SK-N-SH (cell line): ENCODE results near the gene AVPR1B. TPM values are rescaled to one million over a fixed set of nuclear protein-coding genes. Genes with fewer than 3 reads are reported as not detected.

Experiments
- CTCF ChIA-PET: fragments of 300-600, 350-600 bp; formaldehyde crosslinking; extraction: SDS; loops from one replicate; lab custom pipeline; 2021; lab: Yijun Ruan, JAX
- POLR2A ChIA-PET: fragments of 350-600 bp; sonication (Branson Sonifier 250); formaldehyde crosslinking; extraction: SDS; loops from one replicate; lab custom pipeline; 2020; ENCODE audit warnings: antibody characterized with exemption, inconsistent platforms; lab: Yijun Ruan, JAX
- DNase-seq: peaks from one replicate; pipeline ENCODE4 v3.0.0; 2012
- H2AFZ ChIP-seq: fragments of 200-600 bp; sonication (generic); 2 replicates; pipeline ENCODE4 v1.8.1; 2016; ENCODE audit warnings: antibody characterized with exemption, mild to moderate bottlenecking, low read depth
- H3F3A ChIP-seq: fragments of 200-600 bp; sonication (generic); replicated peaks from 2 replicates; pipeline ENCODE3; 2016; ENCODE audit warnings: antibody characterized with exemption, mild to moderate bottlenecking; ENCODE audit not compliant: insufficient read depth
- H3K27ac ChIP-seq, 2 experiments: fragments of 200-500 bp in 1 of 2; fragments of 200-600 bp in 1 of 2; sonication (Bioruptor generic) in 1 of 2; sonication (generic), shearing (Covaris generic) in 1 of 2; 2 replicates each; pipeline versions ENCODE4 v1.5.1 to v1.6.1; 2014 to 2016; ENCODE audit warnings: low read depth in 2 of 2, inconsistent platforms in 1 of 2, low read length in 1 of 2, mild to moderate bottlenecking in 1 of 2, mixed read lengths in 1 of 2
- H3K27me3 ChIP-seq: fragments of 200-600 bp; sonication (generic), shearing (Covaris generic); 2 replicates; pipeline ENCODE4 v1.6.1; 2016; ENCODE audit warnings: mixed run types; ENCODE audit not compliant: insufficient read depth
- H3K36me3 ChIP-seq, 2 experiments: fragments of 200-500 bp in 1 of 2; fragments of 200-600 bp in 1 of 2; sonication (Bioruptor generic) in 1 of 2; sonication (generic) in 1 of 2; replicated peaks in 1 of 2; 2 replicates each; pipeline versions ENCODE3 to v1.5.1; 2014 to 2016; ENCODE audit warnings: low read length in 1 of 2, mild to moderate bottlenecking in 1 of 2; ENCODE audit not compliant: insufficient read depth in 2 of 2, control insufficient read depth in 1 of 2
- H3K4me1 ChIP-seq, 2 experiments: fragments of 200-500 bp in 1 of 2; fragments of 200-600 bp in 1 of 2; sonication (Bioruptor generic) in 1 of 2; sonication (generic), shearing (Covaris generic) in 1 of 2; 2 replicates each; pipeline versions ENCODE4 v1.5.1 to v1.6.1; 2014 to 2016; ENCODE audit warnings: low read depth in 1 of 2, low read length in 1 of 2, mixed run types in 1 of 2; ENCODE audit not compliant: insufficient read depth in 2 of 2, control insufficient read depth in 1 of 2
- H3K4me2 ChIP-seq: fragments of 200-600 bp; sonication (generic), shearing (Covaris generic); 2 replicates; pipeline ENCODE4 v1.6.1; 2017; ENCODE audit warnings: mixed run types
- H3K4me3 ChIP-seq, 2 experiments: fragments of 200-500 bp in 1 of 2; fragments of 200-600 bp in 1 of 2; sonication (Bioruptor generic) in 1 of 2; sonication (generic), shearing (Covaris generic) in 1 of 2; 2 replicates each; pipeline versions ENCODE4 v1.5.1 to v1.8.1; 2014 to 2016; ENCODE audit warnings: low read depth in 2 of 2, inconsistent platforms in 1 of 2, low read length in 1 of 2, mild to moderate bottlenecking in 1 of 2, mixed read lengths in 1 of 2, moderate library complexity in 1 of 2
- H3K79me2 ChIP-seq: fragments of 200-600 bp; sonication (generic); 2 replicates; pipeline ENCODE4 v1.8.1; 2017; ENCODE audit warnings: mild to moderate bottlenecking; ENCODE audit not compliant: insufficient read depth
- H3K9ac ChIP-seq: fragments of 200-600 bp; sonication (generic); 2 replicates; pipeline ENCODE4 v1.6.1; 2017; ENCODE audit warnings: mixed run types
- H3K9me2 ChIP-seq: fragments of 200-600 bp; sonication (generic); 2 replicates; pipeline ENCODE4 v1.6.1; 2017; ENCODE audit warnings: mixed run types
- H3K9me3 ChIP-seq: fragments of 200-600 bp; sonication (generic); 2 replicates; pipeline ENCODE4 v1.6.1; 2017; ENCODE audit warnings: mixed run types, mild to moderate bottlenecking, moderate library complexity
- H4K20me1 ChIP-seq: fragments of 200-600 bp; sonication (generic); 2 replicates; pipeline ENCODE4 v1.6.1; 2017; ENCODE audit warnings: mild to moderate bottlenecking, mixed run types; ENCODE audit not compliant: insufficient read depth
- CHD2 ChIP-seq: fragments of 150-350 bp; IDR thresholded peaks from 2 replicates; pipeline ENCODE4 v1.6.1; 2018; ENCODE audit warnings: low read length; ENCODE audit not compliant: partially characterized antibody
- EZH2phosphoT487 ChIP-seq: fragments of 200-600 bp; sonication (generic); IDR thresholded peaks from 2 replicates; pipeline ENCODE4 v1.6.1; 2017; ENCODE audit warnings: low read depth, mixed run types, mild to moderate bottlenecking, antibody characterized with exemption, moderate library complexity, borderline replicate concordance
- FOSL2 ChIP-seq: IDR thresholded peaks from 2 replicates; pipeline ENCODE4 v1.4.0; 2012; ENCODE audit warnings: low read depth, mild to moderate bottlenecking, moderate library complexity, borderline replicate concordance
- FOXJ3 ChIP-seq: sonication (generic); formaldehyde crosslinking; IDR thresholded peaks from 2 replicates; pipeline ENCODE4 v1.5.1; 2020; ENCODE audit warnings: mild to moderate bottlenecking, missing genetic modification reagents
- GABPA ChIP-seq: IDR thresholded peaks from 2 replicates; pipeline ENCODE4 v1.4.0; 2012; ENCODE audit warnings: low read depth, mild to moderate bottlenecking
- GATA2 ChIP-seq: sonication (generic); formaldehyde crosslinking; IDR thresholded peaks from 2 replicates; pipeline ENCODE4 v1.5.0; 2020; ENCODE audit warnings: mild to moderate bottlenecking, missing genetic modification reagents
- JUND ChIP-seq: IDR thresholded peaks from 2 replicates; pipeline ENCODE4 v1.4.0; 2012
- MEF2A ChIP-seq: IDR thresholded peaks from 2 replicates; pipeline ENCODE4 v1.4.0; 2012; ENCODE audit warnings: low read depth, borderline replicate concordance
- MXI1 ChIP-seq: IDR thresholded peaks from 2 replicates; pipeline ENCODE4 v1.6.1; 2012; ENCODE audit warnings: mild to moderate bottlenecking, low read depth, low read length, improper control_type of control experiment
- NFIC ChIP-seq: IDR thresholded peaks from 2 replicates; pipeline ENCODE4 v1.4.0; 2012; ENCODE audit warnings: borderline replicate concordance
- NRF1 ChIP-seq: IDR thresholded peaks from 2 replicates; pipeline ENCODE4 v1.6.1; 2012; ENCODE audit warnings: low read depth, mild to moderate bottlenecking, low read length
- POLR2AphosphoS5 ChIP-seq: IDR thresholded peaks from 2 replicates; pipeline ENCODE4 v1.6.1; 2012; ENCODE audit warnings: low read depth, low read length
- RFX5 ChIP-seq: IDR thresholded peaks from 2 replicates; pipeline ENCODE4 v1.6.1; 2012; ENCODE audit warnings: mild to moderate bottlenecking, improper control_type of control experiment, low read length
- RXRA ChIP-seq: IDR thresholded peaks from 2 replicates; pipeline ENCODE4 v1.4.0; 2012; ENCODE audit warnings: low read depth, mild to moderate bottlenecking, borderline replicate concordance
- SIN3A ChIP-seq: IDR thresholded peaks from 2 replicates; pipeline ENCODE4 v1.6.1; 2012; ENCODE audit warnings: low read depth, mild to moderate bottlenecking, low read length, moderate library complexity, borderline replicate concordance
- SMC3 ChIP-seq: IDR thresholded peaks from 2 replicates; pipeline ENCODE4 v1.6.1; 2012; ENCODE audit warnings: low read depth, low read length, improper control_type of control experiment
- TAF1 ChIP-seq: IDR thresholded peaks from 2 replicates; pipeline ENCODE4 v1.6.1; 2012; ENCODE audit warnings: low read depth, mild to moderate bottlenecking, low read length, moderate library complexity, borderline replicate concordance
- TCF12 ChIP-seq: IDR thresholded peaks from 2 replicates; pipeline ENCODE4 v1.4.0; 2012
- TEAD4 ChIP-seq: IDR thresholded peaks from 2 replicates; pipeline ENCODE4 v1.4.0; 2012; ENCODE audit warnings: mild to moderate bottlenecking, borderline replicate concordance; ENCODE audit not compliant: insufficient read depth
- YY1 ChIP-seq: IDR thresholded peaks from 2 replicates; pipeline ENCODE4 v1.4.0; 2012; ENCODE audit warnings: low read depth, mild to moderate bottlenecking
- WGBS: methylation state at CpG from one replicate; pipeline ENCODE4 v1.1.6; 2017; ENCODE audit warnings: low lambda C conversion rate; 5-methylcytosine and 5-hydroxymethylcytosine counted together
- polyA plus RNA-seq, 3 experiments: library from polyadenylated mRNA; depleted of rRNA; stranded (reverse); fragments of >200 nt; gene quantifications; 2 replicates each; pipeline ENCODE4 v1.2.3, GENCODE V29; 2012
- TF ChIP-seq, protein P1 (sequence below): fragments of 150-350 bp; IDR thresholded peaks from 2 replicates; pipeline ENCODE4 v1.6.1; 2016; ENCODE audit warnings: mild to moderate bottlenecking, low read depth, low read length
- TF ChIP-seq, protein P2 (sequence below): IDR thresholded peaks from 2 replicates; pipeline ENCODE4; 2012
- TF ChIP-seq, protein P3 (sequence below): IDR thresholded peaks from 2 replicates; pipeline ENCODE4 v1.4.0; 2012; ENCODE audit warnings: low read depth, borderline replicate concordance
- TF ChIP-seq, protein P4 (sequence below): IDR thresholded peaks from 2 replicates; pipeline ENCODE4 v1.4.0; 2012; ENCODE audit warnings: low read depth

AVPR1B gene
- polyA plus RNA-seq, 1 of the 3 experiments (the other 2 are of a cell fraction), result not detected

DNA sequence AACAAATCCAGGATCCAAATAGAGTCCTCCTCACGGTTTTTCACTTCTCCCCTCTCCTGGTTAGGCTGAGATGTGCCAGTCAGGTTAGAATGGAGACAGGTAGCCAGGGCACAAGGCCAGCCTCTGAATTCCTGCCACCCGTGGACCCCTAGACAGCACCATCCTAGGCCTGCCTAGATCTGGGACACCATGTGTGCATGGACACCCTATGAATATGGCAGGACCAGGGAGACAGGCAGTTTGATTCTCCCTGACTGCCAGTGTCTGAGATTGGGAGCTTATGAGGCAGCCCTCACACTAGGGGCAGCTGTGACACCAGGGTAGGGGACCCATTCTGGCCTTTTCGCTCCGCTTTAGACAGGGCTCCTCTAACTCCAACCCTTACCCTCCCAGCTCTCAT is 7.5 kb downstream of the AVPR1B start:
- ChIA-PET CTCF (interaction anchor here (1.6 to 13.9 kb wide), 6 partner anchors 78 to 452 kb away, joined by 3 to 248 read pairs (median 12); no protein-coding TSS in a partner anchor), POLR2A (no interaction called here)
- no peak overlapping the region for H3K9ac ChIP-seq
- H4K20me1 ChIP-seq, result no peaks in the 10 kb centered on the region
- no peaks in the 10 kb centered on the region for H3F3A ChIP-seq
- WGBS, result 44% methylated on average over 4 of the region's 4 CpGs
- no peaks in the 10 kb centered on the region for H3K4me1 ChIP-seq
- H2AFZ ChIP-seq, result no peak overlapping the region
- no peak overlapping the region for H3K4me3 ChIP-seq
- no peaks in the 10 kb centered on the region for H3K9me3 ChIP-seq
- TF ChIP-seq NRF1, result no peak
- TF ChIP-seq MEF2A, result no peak
- TF ChIP-seq MXI1, result no peak
- TF ChIP-seq YY1, result no peak
- TF ChIP-seq, protein P1, sequence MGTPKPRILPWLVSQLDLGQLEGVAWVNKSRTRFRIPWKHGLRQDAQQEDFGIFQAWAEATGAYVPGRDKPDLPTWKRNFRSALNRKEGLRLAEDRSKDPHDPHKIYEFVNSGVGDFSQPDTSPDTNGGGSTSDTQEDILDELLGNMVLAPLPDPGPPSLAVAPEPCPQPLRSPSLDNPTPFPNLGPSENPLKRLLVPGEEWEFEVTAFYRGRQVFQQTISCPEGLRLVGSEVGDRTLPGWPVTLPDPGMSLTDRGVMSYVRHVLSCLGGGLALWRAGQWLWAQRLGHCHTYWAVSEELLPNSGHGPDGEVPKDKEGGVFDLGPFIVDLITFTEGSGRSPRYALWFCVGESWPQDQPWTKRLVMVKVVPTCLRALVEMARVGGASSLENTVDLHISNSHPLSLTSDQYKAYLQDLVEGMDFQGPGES, result no peak
- no peak for TF ChIP-seq NFIC
- no peak for TF ChIP-seq GABPA
- no peak for TF ChIP-seq SIN3A
- TF ChIP-seq POLR2AphosphoS5, result no peak
- TF ChIP-seq RXRA, result no peak
- no peak for TF ChIP-seq FOXJ3 (CRISPR knock-in tag)
- no peak for TF ChIP-seq TCF12
- TF ChIP-seq, protein P2, sequence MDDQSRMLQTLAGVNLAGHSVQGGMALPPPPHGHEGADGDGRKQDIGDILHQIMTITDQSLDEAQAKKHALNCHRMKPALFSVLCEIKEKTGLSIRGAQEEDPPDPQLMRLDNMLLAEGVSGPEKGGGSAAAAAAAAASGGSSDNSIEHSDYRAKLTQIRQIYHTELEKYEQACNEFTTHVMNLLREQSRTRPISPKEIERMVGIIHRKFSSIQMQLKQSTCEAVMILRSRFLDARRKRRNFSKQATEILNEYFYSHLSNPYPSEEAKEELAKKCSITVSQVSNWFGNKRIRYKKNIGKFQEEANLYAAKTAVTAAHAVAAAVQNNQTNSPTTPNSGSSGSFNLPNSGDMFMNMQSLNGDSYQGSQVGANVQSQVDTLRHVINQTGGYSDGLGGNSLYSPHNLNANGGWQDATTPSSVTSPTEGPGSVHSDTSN, result no peak
- peaks cover 30% of the 10 kb centered on the region for H3K27me3 ChIP-seq
- no peaks in the 10 kb centered on the region for H3K79me2 ChIP-seq
- H3K27ac ChIP-seq, result no peak overlapping the region
- no peak overlapping the region for H3K4me2 ChIP-seq
- no peaks in the 10 kb centered on the region for H3K9me2 ChIP-seq
- DNase-seq, result no peak
- no peaks in the 10 kb centered on the region for H3K36me3 ChIP-seq

DNA sequence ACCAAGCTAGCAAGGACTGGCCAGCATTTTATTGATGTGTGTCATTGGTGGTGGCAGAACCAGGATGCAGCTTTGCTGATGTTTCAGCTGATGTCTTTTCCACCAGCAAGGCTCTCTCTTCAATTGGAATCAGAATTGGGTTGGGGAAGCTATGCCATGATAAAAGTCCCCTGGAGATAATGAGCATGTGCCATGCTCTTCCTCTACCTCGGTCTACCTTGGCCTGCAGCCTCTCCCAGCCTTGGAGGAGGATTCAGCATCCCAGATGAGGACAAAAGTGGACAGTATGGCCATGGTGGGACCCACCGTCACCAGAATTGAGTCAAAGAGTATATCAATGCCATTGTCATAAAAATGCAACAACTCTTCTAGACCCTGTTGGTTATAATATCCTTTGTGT is 8.6 kb downstream of the AVPR1B start:
- H3K79me2 ChIP-seq, result no peaks in the 10 kb centered on the region
- ChIA-PET POLR2A (no interaction called here), CTCF (interaction anchor here (0.7 to 13.9 kb wide), 12 partner anchors 10 to 451 kb away, joined by 3 to 248 read pairs (median 8); no protein-coding TSS in a partner anchor)
- no peak overlapping the region for H3K4me2 ChIP-seq
- H3K9me2 ChIP-seq, result no peaks in the 10 kb centered on the region
- WGBS, result 25% methylated on average over 2 of the region's 2 CpGs
- H4K20me1 ChIP-seq, result no peaks in the 10 kb centered on the region
- no peaks in the 10 kb centered on the region for H3F3A ChIP-seq
- H3K36me3 ChIP-seq, result no peaks in the 10 kb centered on the region
- H3K4me3 ChIP-seq, result no peak overlapping the region
- H3K9ac ChIP-seq, result no peak overlapping the region
- no peak overlapping the region for H2AFZ ChIP-seq
- no peak overlapping the region for H3K27ac ChIP-seq
- no peak for DNase-seq
- TF ChIP-seq POLR2AphosphoS5 (no peak), RXRA (no peak), NFIC (no peak), MEF2A (no peak), FOSL2 (no peak), TEAD4 (no peak), EZH2phosphoT487 (no peak), SIN3A (no peak), YY1 (no peak), JUND (no peak), TAF1 (no peak), GATA2 (CRISPR knock-in tag) (no peak), CHD2 (no peak), RFX5 (no peak), TCF12 (no peak), SMC3 (no peak)
- TF ChIP-seq, protein P3, sequence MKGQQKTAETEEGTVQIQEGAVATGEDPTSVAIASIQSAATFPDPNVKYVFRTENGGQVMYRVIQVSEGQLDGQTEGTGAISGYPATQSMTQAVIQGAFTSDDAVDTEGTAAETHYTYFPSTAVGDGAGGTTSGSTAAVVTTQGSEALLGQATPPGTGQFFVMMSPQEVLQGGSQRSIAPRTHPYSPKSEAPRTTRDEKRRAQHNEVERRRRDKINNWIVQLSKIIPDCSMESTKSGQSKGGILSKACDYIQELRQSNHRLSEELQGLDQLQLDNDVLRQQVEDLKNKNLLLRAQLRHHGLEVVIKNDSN, result no peak
- TF ChIP-seq, protein P1, result no peak
- TF ChIP-seq, protein P4, sequence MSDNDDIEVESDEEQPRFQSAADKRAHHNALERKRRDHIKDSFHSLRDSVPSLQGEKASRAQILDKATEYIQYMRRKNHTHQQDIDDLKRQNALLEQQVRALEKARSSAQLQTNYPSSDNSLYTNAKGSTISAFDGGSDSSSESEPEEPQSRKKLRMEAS, result no peak
- H3K4me1 ChIP-seq, result no peaks in the 10 kb centered on the region
- H3K27me3 ChIP-seq, result peaks cover 25% of the 10 kb centered on the region; the same call in 1 of the 2 replicates
- H3K9me3 ChIP-seq, result no peaks in the 10 kb centered on the region
